Nucleus accumbens (tissue), 56 donors: Measurements from ENCODE around the gene DEDD2.
A peak's percentile ranks its signal among the peaks of the same experiment; 100 is the strongest.

Source experiments
- DNase-seq, 56 donors: peaks; one replicate each; lab custom pipeline; 2025; lab: John Stamatoyannopoulos, UW

DEDD2 gene

GRCh38 chr19:42201489-42202289 is 15.8 kb downstream of the DEDD2 start:
- peak in 14 of 56 donors; percentile 1 to 34 (median 22) for DNase-seq

- DNase-seq: no peak
Measured at GRCh38 chr19:42200116-42200715, 17.3 kb downstream of the DEDD2 start.

GRCh38 chr19:42199440-42200115 is 17.9 kb downstream of the DEDD2 start:
- no peak for DNase-seq

- DNase-seq: no peak
Measured at GRCh38 chr19:42198676-42199439, 18.6 kb downstream of the DEDD2 start.

- no peak for DNase-seq
Measured at GRCh38 chr19:42197375-42197817, 20.1 kb downstream of the DEDD2 start.

GRCh38 chr19:42196011-42197001 is 21.2 kb downstream of the DEDD2 start:
- DNase-seq: no peak

DNA sequence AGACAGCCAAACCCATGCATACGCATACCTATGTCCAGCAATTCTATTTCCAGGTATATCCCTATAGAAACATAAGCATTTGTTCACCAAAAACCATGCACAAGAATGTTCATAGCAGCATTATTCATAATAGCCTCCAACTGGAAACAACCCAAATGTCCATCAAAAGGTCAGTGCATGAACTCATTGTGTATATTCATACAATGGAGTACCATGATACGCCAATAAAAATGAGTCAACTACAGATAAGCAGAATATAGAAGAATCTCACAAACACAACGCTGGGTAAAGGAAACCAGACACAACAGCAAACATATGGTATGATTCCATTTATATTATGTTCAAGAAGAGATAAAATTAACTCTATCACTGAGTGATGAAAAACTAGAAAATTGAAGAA is 23.8 kb downstream of the DEDD2 start:
- DNase-seq: no peak

GRCh38 chr19:42193294-42193693 is 24.2 kb downstream of the DEDD2 start:
- DNase-seq: no peak

DNA sequence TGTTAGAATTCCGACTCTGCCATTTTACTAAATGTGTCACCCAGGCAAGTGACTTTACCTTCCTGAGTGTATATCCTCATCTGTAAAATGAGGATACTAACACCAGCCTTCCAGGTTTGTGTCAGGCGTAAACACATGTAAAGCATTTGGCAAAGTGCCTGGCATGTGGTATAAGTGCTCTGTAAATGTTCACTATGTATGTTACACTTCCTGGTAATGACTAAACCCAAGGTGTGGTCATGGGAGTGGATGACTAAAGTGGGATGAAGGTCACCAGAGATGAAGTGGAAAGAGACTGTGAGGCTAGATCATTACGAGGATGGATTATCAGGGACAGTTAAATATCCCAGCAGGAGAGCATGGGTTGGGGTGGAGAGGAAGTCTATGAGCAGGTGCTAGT is 25.6 kb downstream of the DEDD2 start:
- DNase-seq: no peak

- no peak for DNase-seq
Measured at GRCh38 chr19:42191330-42191729, 26.1 kb downstream of the DEDD2 start.

DNA sequence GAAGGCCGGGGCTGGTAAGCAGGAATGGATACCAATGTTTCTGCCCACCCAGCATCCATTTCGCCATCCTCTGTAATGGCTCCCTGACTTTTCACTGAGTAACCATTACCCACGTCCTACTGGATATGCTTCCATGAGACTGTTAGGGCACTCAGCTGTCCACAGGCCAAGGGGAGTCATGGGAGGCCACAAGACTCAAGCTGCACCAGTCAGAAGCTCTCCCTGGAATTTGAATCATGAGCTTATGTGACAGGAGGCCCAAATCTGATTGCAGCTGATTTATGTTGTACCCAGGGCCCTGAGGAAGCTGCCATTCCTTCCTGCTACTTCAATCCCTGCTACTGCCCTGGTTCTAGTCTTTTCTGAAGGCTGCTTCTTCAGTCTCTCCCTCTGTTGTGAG is 28.3 kb downstream of the DEDD2 start:
- DNase-seq: no peak

GRCh38 chr19:42188665-42189064 is 28.8 kb downstream of the DEDD2 start:
- DNase-seq: no peak

GRCh38 chr19:42185277-42185676 is 32.2 kb downstream of the DEDD2 start:
- no peak for DNase-seq

- peak in 52 of 56 donors; percentile 11 to 83 (median 55) for DNase-seq
Measured at GRCh38 chr19:42184401-42184861, 33.0 kb downstream of the DEDD2 start.

- DNase-seq: peak in 1 of 56 donors; percentile 7
Measured at GRCh38 chr19:42178791-42179674, 38.4 kb downstream of the DEDD2 start.

DNA sequence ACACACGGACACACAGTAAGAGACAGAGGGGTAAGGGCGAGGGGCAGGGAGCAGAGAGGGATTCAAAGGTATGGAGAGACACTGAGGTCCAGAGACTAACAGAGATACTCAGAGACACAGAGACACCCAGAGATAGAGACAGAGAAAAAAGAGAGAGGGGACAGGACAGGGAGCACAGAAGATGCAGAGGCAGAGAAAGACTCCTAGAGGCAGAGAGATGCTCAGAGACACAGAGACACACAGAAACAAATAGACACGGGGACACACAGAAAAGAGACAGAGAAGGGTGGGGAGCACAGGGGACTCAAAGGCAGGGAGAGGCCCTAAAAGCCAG is 39.8 kb downstream of the DEDD2 start:
- no peak for DNase-seq

DNA sequence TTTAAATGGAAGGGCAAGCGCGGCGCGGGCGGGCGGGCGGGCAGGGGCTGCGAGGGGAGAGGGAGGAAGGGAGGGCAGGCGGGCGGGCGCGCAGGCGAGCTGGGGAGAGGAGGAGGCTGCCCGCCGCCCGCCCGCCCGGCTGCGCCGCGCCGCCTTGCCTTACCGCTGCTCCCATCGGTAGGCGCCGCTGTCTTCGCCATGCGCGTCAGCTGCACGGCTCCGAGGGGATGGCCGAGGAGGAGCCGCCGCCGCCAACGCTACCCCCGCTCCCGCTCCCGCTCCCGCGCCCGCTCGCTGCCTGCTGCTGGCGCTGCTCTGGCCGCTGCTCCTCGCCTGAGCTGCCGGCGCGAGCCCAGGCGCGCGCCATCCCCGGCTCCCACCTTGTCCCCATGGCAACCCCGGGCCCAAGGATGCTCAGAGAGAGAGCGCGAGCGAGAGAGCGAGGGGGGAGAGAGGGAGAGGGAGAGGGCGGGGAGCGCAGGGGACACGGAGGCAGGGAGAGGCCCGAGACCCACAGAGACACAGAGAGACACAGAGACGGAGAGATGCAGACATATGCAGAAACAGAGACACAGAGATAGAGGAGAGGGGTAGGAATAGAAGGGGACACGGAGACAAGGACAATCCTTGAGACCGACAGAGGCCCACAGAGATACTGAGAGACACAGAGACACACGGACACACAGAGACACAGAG is 40.3 kb downstream of the DEDD2 start:
- DNase-seq: peak in 54 of 56 donors; percentile 9 to 86 (median 59)

DNA sequence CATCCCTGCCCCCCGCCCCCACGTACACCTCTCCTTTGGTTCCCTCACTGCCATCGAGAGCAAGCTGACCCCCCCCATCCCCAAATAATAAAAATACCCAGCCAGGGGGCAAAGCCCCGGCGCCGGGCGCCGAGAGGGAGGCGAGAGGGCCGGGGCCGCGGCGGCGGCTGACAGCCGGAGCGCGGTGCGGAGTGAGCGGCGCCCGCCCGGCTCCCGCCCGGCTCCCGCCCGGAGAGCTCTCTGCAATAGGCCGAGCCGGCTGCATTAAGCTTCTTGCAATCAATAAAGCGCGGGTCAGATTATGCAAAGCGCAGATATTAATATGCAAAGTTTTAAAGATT is 40.9 kb downstream of the DEDD2 start:
- DNase-seq: peak in 9 of 56 donors; percentile 21 to 59 (median 39)
